Measurements from ENCODE around the gene COL12A1.
"Not testable (repeated sequence)": the region's sequence is repeated elsewhere in the genome, so short reads cannot be mapped to it uniquely, and the experiment has no call there.

Gene COL12A1

GRCh38 chr6:75204217-75204958 lies 1.5 kb downstream of the COL12A1 start:
- no peak for ATAC-seq
- Mint-ChIP-seq H3K36me3 (no peaks in the 10 kb centered on the region), H3K4me1 (peaks cover 65% of the 10 kb centered on the region), H3K27me3 (peaks cover 79% of the 10 kb centered on the region), H3K9me3 (no peaks in the 10 kb centered on the region), H3K27ac (no peak overlapping the region), H3K4me3 (peak overlapping the region; percentile 62)

GRCh38 chr6:75203721-75204120 lies 2.1 kb downstream of the COL12A1 start:
- Mint-ChIP-seq H3K9me3 (no peaks in the 10 kb centered on the region), H3K27ac (no peak overlapping the region), H3K4me3 (no peak overlapping the region), H3K36me3 (no peaks in the 10 kb centered on the region), H3K27me3 (peaks cover 72% of the 10 kb centered on the region), H3K4me1 (peaks cover 59% of the 10 kb centered on the region)
- no peak for ATAC-seq

GRCh38 chr6:75202676-75203131 lies 3.1 kb downstream of the COL12A1 start:
- H3K4me3 Mint-ChIP-seq, result no peak overlapping the region
- H3K36me3 Mint-ChIP-seq, result no peaks in the 10 kb centered on the region
- peaks cover 63% of the 10 kb centered on the region for H3K27me3 Mint-ChIP-seq
- H3K9me3 Mint-ChIP-seq, result no peaks in the 10 kb centered on the region
- H3K27ac Mint-ChIP-seq, result no peak overlapping the region
- H3K4me1 Mint-ChIP-seq, result peaks cover 49% of the 10 kb centered on the region
- no peak for ATAC-seq

- H3K9me3 Mint-ChIP-seq, result no peaks in the 10 kb centered on the region
- H3K27ac Mint-ChIP-seq, result no peak overlapping the region
- peak; percentile 34 for ATAC-seq
- peaks cover 63% of the 10 kb centered on the region for H3K27me3 Mint-ChIP-seq
- peaks cover 42% of the 10 kb centered on the region for H3K4me1 Mint-ChIP-seq
- H3K4me3 Mint-ChIP-seq, result peak overlapping the region; percentile 59
- H3K36me3 Mint-ChIP-seq, result no peaks in the 10 kb centered on the region
These were observed 3.8 kb downstream of the COL12A1 start for GRCh38 chr6:75201901-75202672.

GRCh38 chr6:75201021-75201420 lies 4.8 kb downstream of the COL12A1 start:
- peaks cover 52% of the 10 kb centered on the region for H3K27me3 Mint-ChIP-seq

GRCh38 chr6:75199889-75200288 lies 6.0 kb downstream of the COL12A1 start:
- H3K4me1 Mint-ChIP-seq, result peaks cover 20% of the 10 kb centered on the region
- ATAC-seq, result no peak
- no peaks in the 10 kb centered on the region for H3K9me3 Mint-ChIP-seq
- no peak overlapping the region for H3K4me3 Mint-ChIP-seq
- no peaks in the 10 kb centered on the region for H3K36me3 Mint-ChIP-seq
- no peak overlapping the region for H3K27ac Mint-ChIP-seq
- peaks cover 41% of the 10 kb centered on the region for H3K27me3 Mint-ChIP-seq

More at GRCh38 chr6:75201021-75201420, 4.8 kb downstream of the COL12A1 start:
- no peak for ATAC-seq
- Mint-ChIP-seq H3K36me3 (no peaks in the 10 kb centered on the region), H3K4me1 (peaks cover 32% of the 10 kb centered on the region), H3K27ac (no peak overlapping the region), H3K4me3 (no peak overlapping the region), H3K9me3 (no peaks in the 10 kb centered on the region)

- H3K36me3 Mint-ChIP-seq, result no peaks in the 10 kb centered on the region
- no peak for ATAC-seq
- H3K27ac Mint-ChIP-seq, result no peak overlapping the region
- no peaks in the 10 kb centered on the region for H3K9me3 Mint-ChIP-seq
- no peaks in the 10 kb centered on the region for H3K4me1 Mint-ChIP-seq
- peaks cover 8% of the 10 kb centered on the region for H3K27me3 Mint-ChIP-seq
- no peak overlapping the region for H3K4me3 Mint-ChIP-seq
These were observed 9.7 kb downstream of the COL12A1 start for GRCh38 chr6:75196081-75196687.

GRCh38 chr6:75188221-75188925 lies 17.5 kb downstream of the COL12A1 start:
- no peak for ATAC-seq
- H3K27me3 Mint-ChIP-seq, result peaks cover 9% of the 10 kb centered on the region
- no peaks in the 10 kb centered on the region for H3K4me1 Mint-ChIP-seq
- no peak overlapping the region for H3K27ac Mint-ChIP-seq
- no peaks in the 10 kb centered on the region for H3K36me3 Mint-ChIP-seq
- no peak overlapping the region for H3K4me3 Mint-ChIP-seq
- peaks cover 4% of the 10 kb centered on the region for H3K9me3 Mint-ChIP-seq

- H3K4me1 Mint-ChIP-seq, ATAC-seq, H3K36me3 Mint-ChIP-seq, H3K4me3 Mint-ChIP-seq, H3K9me3 Mint-ChIP-seq, H3K27me3 Mint-ChIP-seq, H3K27ac Mint-ChIP-seq: not testable (repeated sequence)
These were observed 19.3 kb downstream of the COL12A1 start for GRCh38 chr6:75186581-75186980.

- Mint-ChIP-seq H3K9me3 (peaks cover 4% of the 10 kb centered on the region), H3K4me1 (no peaks in the 10 kb centered on the region), H3K27me3 (peaks cover 9% of the 10 kb centered on the region), H3K36me3 (no peaks in the 10 kb centered on the region), H3K4me3 (no peak overlapping the region), H3K27ac (no peak overlapping the region)
- ATAC-seq, result no peak
These were observed 22.7 kb downstream of the COL12A1 start for GRCh38 chr6:75183099-75183541.

GRCh38 chr6:75180864-75181263 lies 25.0 kb downstream of the COL12A1 start:
- Mint-ChIP-seq H3K27ac (no peak overlapping the region), H3K9me3 (no peaks in the 10 kb centered on the region), H3K27me3 (peaks cover 17% of the 10 kb centered on the region), H3K4me3 (no peak overlapping the region), H3K4me1 (no peaks in the 10 kb centered on the region), H3K36me3 (no peaks in the 10 kb centered on the region)
- ATAC-seq, result no peak

- Mint-ChIP-seq H3K4me1 (no peaks in the 10 kb centered on the region), H3K4me3 (no peak overlapping the region), H3K27me3 (peaks cover 21% of the 10 kb centered on the region), H3K36me3 (no peaks in the 10 kb centered on the region), H3K27ac (no peak overlapping the region), H3K9me3 (no peaks in the 10 kb centered on the region)
- ATAC-seq, result no peak
These were observed 27.1 kb downstream of the COL12A1 start for GRCh38 chr6:75178757-75179156.

GRCh38 chr6:75176076-75176582 lies 29.7 kb downstream of the COL12A1 start:
- no peaks in the 10 kb centered on the region for H3K4me1 Mint-ChIP-seq
- H3K27me3 Mint-ChIP-seq, result peaks cover 21% of the 10 kb centered on the region
- no peak overlapping the region for H3K4me3 Mint-ChIP-seq
- peak; percentile 20 for ATAC-seq
- no peaks in the 10 kb centered on the region for H3K9me3 Mint-ChIP-seq
- H3K36me3 Mint-ChIP-seq, result no peaks in the 10 kb centered on the region
- no peak overlapping the region for H3K27ac Mint-ChIP-seq

GRCh38 chr6:75171986-75172385 lies 33.9 kb downstream of the COL12A1 start:
- Mint-ChIP-seq H3K27me3 (peaks cover 12% of the 10 kb centered on the region), H3K9me3 (no peaks in the 10 kb centered on the region), H3K4me1 (no peaks in the 10 kb centered on the region), H3K4me3 (no peak overlapping the region), H3K27ac (no peak overlapping the region), H3K36me3 (no peaks in the 10 kb centered on the region)
- ATAC-seq, result no peak

- no peak overlapping the region for H3K4me3 Mint-ChIP-seq
- no peak for ATAC-seq
- no peaks in the 10 kb centered on the region for H3K9me3 Mint-ChIP-seq
- H3K36me3 Mint-ChIP-seq, result no peaks in the 10 kb centered on the region
- H3K4me1 Mint-ChIP-seq, result no peaks in the 10 kb centered on the region
- H3K27ac Mint-ChIP-seq, result no peak overlapping the region
- H3K27me3 Mint-ChIP-seq, result peaks cover 11% of the 10 kb centered on the region
These were observed 34.3 kb downstream of the COL12A1 start for GRCh38 chr6:75171567-75171966.
